K562 (cell line): ENCODE measurements around the gene TBCCD1.

ENCODE experiments used
- GATAD2A ChIP-seq: fragments of 450-650 bp; IDR thresholded peaks from 2 replicates; pipeline ENCODE4 v1.6.1; 2017
- POLR2A ChIP-seq: fragments of 450-650 bp; conservative IDR thresholded peaks from 2 replicates; pipeline ENCODE4 v1.6.1; 2016

DNA sequence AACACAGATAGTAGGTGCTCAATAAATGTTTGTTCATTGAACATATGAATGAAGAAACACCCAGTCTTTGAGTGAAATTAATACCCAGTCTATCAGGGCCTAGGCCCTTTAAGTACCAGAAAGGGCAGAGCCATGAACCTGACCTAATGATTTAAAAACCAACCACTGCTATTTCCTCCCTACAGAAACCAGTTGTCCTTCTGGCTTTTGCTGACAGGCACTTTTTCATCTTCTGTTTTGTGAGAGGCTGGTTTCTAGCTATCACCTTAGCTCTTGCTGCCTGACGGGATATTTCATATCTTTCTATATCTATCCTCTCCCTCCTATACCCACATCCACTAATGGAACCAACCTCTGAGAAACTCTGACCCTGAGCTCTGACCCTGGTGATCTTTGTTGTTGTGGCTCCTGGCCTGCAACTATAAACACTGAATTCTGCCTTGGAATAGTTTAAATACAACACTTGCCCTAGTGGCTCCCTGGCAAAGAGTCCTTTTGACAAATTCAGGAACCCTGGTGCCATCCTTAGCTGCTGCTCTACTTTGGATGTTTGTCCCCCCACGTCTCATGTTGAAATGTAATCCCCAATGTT, 41.6 kb upstream of the TBCCD1 start:
- TF ChIP-seq POLR2A (no peak), GATAD2A (no peak)
